Naive thymus-derived CD4-positive, alpha-beta T cell (primary cell): Measurements from ENCODE around the gene GHR. TPM values are rescaled to one million over a fixed set of nuclear protein-coding genes. Genes with fewer than 3 reads are reported as not detected.

Experiments used
- ATAC-seq: fragments of 150-1000 bp; cut with Tn5 transposase; 2 replicates; pipeline ENCODE4 v1.10.0; 2021; ENCODE audit warnings: mild to moderate bottlenecking, moderate library complexity
- CTCF ChIA-PET: fragments of 350-600 bp; sonication (Branson Sonifier 250); formaldehyde crosslinking; loops from one replicate; lab custom pipeline; 2021; ENCODE audit warnings: antibody characterized with exemption; lab: Charles Lee
- POLR2A ChIA-PET: fragments of 350-600 bp; sonication (Branson Sonifier 250); formaldehyde crosslinking; loops from one replicate; lab custom pipeline; 2021; ENCODE audit warnings: antibody characterized with exemption, inconsistent platforms; lab: Charles Lee
- DNase-seq, 9 donors: peaks; one replicate each; pipeline versions ENCODE4 v3.0.0 to v3.0.0-alpha.2; 2020 to 2022; ENCODE audit warnings: mixed read lengths in 1 of 9
- H3K27ac ChIP-seq: one replicate; pipeline ENCODE4 v1.7.0; 2013; ENCODE audit warnings: mild to moderate bottlenecking, low read depth, low read length, moderate library complexity
- H3K27me3 ChIP-seq, 2 donors: one replicate each; pipeline ENCODE4 v1.7.0; 2013; ENCODE audit warnings: low read length in 2 of 2, mild to moderate bottlenecking in 2 of 2, moderate library complexity in 2 of 2; ENCODE audit not compliant: control insufficient read depth in 2 of 2, insufficient read depth in 2 of 2
- H3K36me3 ChIP-seq, 3 experiments: 1 replicate in 2 of 3; 2 replicates in 1 of 3; pipeline ENCODE4 v1.7.0; 2013; ENCODE audit warnings: low read length in 3 of 3, mild to moderate bottlenecking in 3 of 3, moderate library complexity in 1 of 3; ENCODE audit not compliant: insufficient read depth in 3 of 3, control insufficient read depth in 2 of 3
- H3K4me1 ChIP-seq, 2 donors: one replicate each; pipeline ENCODE4 v1.7.0; 2013; ENCODE audit warnings: low read length in 2 of 2, mild to moderate bottlenecking in 2 of 2, moderate library complexity in 1 of 2; ENCODE audit not compliant: control insufficient read depth in 2 of 2, insufficient read depth in 2 of 2
- H3K4me3 ChIP-seq: 2 replicates; pipeline ENCODE4 v1.7.0; 2013; ENCODE audit warnings: mild to moderate bottlenecking, low read length
- H3K9me3 ChIP-seq, 3 experiments: 1 replicate in 2 of 3; 2 replicates in 1 of 3; pipeline ENCODE4 v1.7.0; 2013; ENCODE audit warnings: low read length in 3 of 3; ENCODE audit not compliant: control insufficient read depth in 2 of 3
- H3K27ac Mint-ChIP-seq, 9 donors: one replicate each; pipeline ENCODE4 v1.8.0; 2020 to 2022; ENCODE audit warnings: mixed read lengths in 9 of 9, mild to moderate bottlenecking in 8 of 9, moderate library complexity in 5 of 9, inconsistent platforms in 2 of 9
- H3K27me3 Mint-ChIP-seq, 5 donors: one replicate each; pipeline ENCODE4 v1.8.0; 2021 to 2022; ENCODE audit warnings: mixed read lengths in 5 of 5, mild to moderate bottlenecking in 1 of 5
- H3K36me3 Mint-ChIP-seq, 5 donors: one replicate each; pipeline ENCODE4 v1.8.0; 2020 to 2022; ENCODE audit warnings: mixed read lengths in 5 of 5, mild to moderate bottlenecking in 3 of 5, inconsistent platforms in 1 of 5
- H3K4me1 Mint-ChIP-seq, 7 donors: one replicate each; pipeline ENCODE4 v1.8.0; 2020 to 2022; ENCODE audit warnings: mixed read lengths in 7 of 7, mild to moderate bottlenecking in 3 of 7, inconsistent platforms in 1 of 7
- H3K4me3 Mint-ChIP-seq, 10 donors: one replicate each; pipeline ENCODE4 v1.8.0; 2020 to 2022; ENCODE audit warnings: mild to moderate bottlenecking in 10 of 10, mixed read lengths in 10 of 10, moderate library complexity in 6 of 10, inconsistent platforms in 2 of 10
- H3K9me3 Mint-ChIP-seq, 11 donors: one replicate each; pipeline ENCODE4 v1.8.0; 2020 to 2022; ENCODE audit warnings: mixed read lengths in 11 of 11, mild to moderate bottlenecking in 4 of 11, inconsistent platforms in 1 of 11, moderate library complexity in 1 of 11
- intact Hi-C, 2 donors: fragments of 100-400 bp; cut with micrococcal nuclease; formaldehyde crosslinking; loops; one replicate each; pipeline ENCODE4 v1.15.1; 2023
- polyA plus RNA-seq, 2 donors: library from polyadenylated mRNA; unstranded; fragments of 300-500 nt; fragmentation: Illumina TruSeq; gene quantifications; one replicate each; pipeline ENCODE4 v1.2.3, GENCODE V29; 2021
- total RNA-seq, 6 experiments: library from RNA in 5 of 6; stranded (reverse) in 5 of 6; gene quantifications; 1 replicate in 5 of 6; 2 replicates in 1 of 6; pipeline ENCODE4 v1.2.3 and lab custom pipeline; 2021 to 2026

The GHR gene
- total and polyA plus RNA-seq, 7 experiments from 2014 or later: not detected

GRCh38 chr5:42531611-42532010 is 108.4 kb downstream of the GHR start:
- H3K27me3 Mint-ChIP-seq: no peaks in the 10 kb centered on the region
- no peaks in the 10 kb centered on the region for H3K36me3 ChIP-seq
- H3K9me3 ChIP-seq: no peaks in the 10 kb centered on the region
- H3K4me3 Mint-ChIP-seq: no peak overlapping the region
- no peak for ATAC-seq
- no peaks in the 10 kb centered on the region for H3K27me3 ChIP-seq
- H3K4me1 ChIP-seq: no peaks in the 10 kb centered on the region
- DNase-seq: no peak
- POLR2A ChIA-PET: no interaction called here
- intact Hi-C loops: no loop called here
- no peaks in the 10 kb centered on the region for H3K36me3 Mint-ChIP-seq
- no peak overlapping the region for H3K27ac Mint-ChIP-seq
- H3K4me3 ChIP-seq: no peak overlapping the region
- CTCF ChIA-PET: interaction anchor here (0.7 kb wide), 1 partner anchor 37 kb away, joined by 3 read pairs; no protein-coding TSS in a partner anchor
- H3K9me3 Mint-ChIP-seq: peaks cover 0 to 8% (median 1%) of the 10 kb centered on the region in 11 donors
- no peak overlapping the region for H3K27ac ChIP-seq
- H3K4me1 Mint-ChIP-seq: no peaks in the 10 kb centered on the region

GRCh38 chr5:42542106-42542505 is 118.9 kb downstream of the GHR start:
- Histone ChIP-seq H3K4me3 (no peak overlapping the region), H3K36me3 (no peaks in the 10 kb centered on the region), H3K27ac (no peak overlapping the region), H3K9me3 (peaks cover 0 to 11% (median 0%) of the 10 kb centered on the region in 3 experiments), H3K4me1 (no peaks in the 10 kb centered on the region), H3K27me3 (no peaks in the 10 kb centered on the region)
- no peak for DNase-seq
- H3K9me3 Mint-ChIP-seq: peaks cover 2 to 33% (median 12%) of the 10 kb centered on the region in 11 donors
- ChIA-PET POLR2A (interaction anchor here (0.6 kb wide), 1 partner anchor 91 kb away, joined by 4 read pairs; no protein-coding TSS in a partner anchor), CTCF (no interaction called here)
- no peak overlapping the region for H3K4me3 Mint-ChIP-seq
- H3K27me3 Mint-ChIP-seq: peaks cover 0 to 31% (median 26%) of the 10 kb centered on the region in 5 donors
- intact Hi-C loops: no loop called here
- H3K27ac Mint-ChIP-seq: no peak overlapping the region
- no peaks in the 10 kb centered on the region for H3K4me1 Mint-ChIP-seq
- peaks cover 0 to 4% (median 0%) of the 10 kb centered on the region in 5 donors for H3K36me3 Mint-ChIP-seq
- ATAC-seq: no peak

GRCh38 chr5:42543774-42544173 is 120.5 kb downstream of the GHR start:
- Mint-ChIP-seq H3K4me1 (no peaks in the 10 kb centered on the region), H3K4me3 (no peak overlapping the region), H3K36me3 (peaks cover 0 to 4% (median 0%) of the 10 kb centered on the region in 5 donors), H3K9me3 (peaks cover 2 to 31% (median 12%) of the 10 kb centered on the region in 11 donors), H3K27me3 (peaks cover 0 to 23% (median 22%) of the 10 kb centered on the region in 5 donors), H3K27ac (no peak overlapping the region)
- POLR2A ChIA-PET: no interaction called here
- H3K27ac ChIP-seq: no peak overlapping the region
- H3K4me1 ChIP-seq: no peaks in the 10 kb centered on the region
- H3K9me3 ChIP-seq: peaks cover 0 to 11% (median 0%) of the 10 kb centered on the region in 3 experiments
- H3K36me3 ChIP-seq: no peaks in the 10 kb centered on the region
- no peaks in the 10 kb centered on the region for H3K27me3 ChIP-seq
- no peak for DNase-seq
- CTCF ChIA-PET: no interaction called here
- intact Hi-C loops: no loop called here
- H3K4me3 ChIP-seq: no peak overlapping the region
- no peak for ATAC-seq

- Histone ChIP-seq H3K27ac (no peak overlapping the region), H3K4me3 (no peak overlapping the region), H3K27me3 (no peaks in the 10 kb centered on the region), H3K36me3 (no peaks in the 10 kb centered on the region), H3K9me3 (peaks cover 0 to 9% (median 0%) of the 10 kb centered on the region in 3 experiments), H3K4me1 (no peaks in the 10 kb centered on the region)
- no peak for DNase-seq
- Mint-ChIP-seq H3K9me3 (peaks cover 0 to 22% (median 11%) of the 10 kb centered on the region in 11 donors), H3K27me3 (peaks cover 0 to 24% (median 17%) of the 10 kb centered on the region in 5 donors), H3K4me3 (no peak overlapping the region), H3K4me1 (no peaks in the 10 kb centered on the region), H3K36me3 (peaks cover 0 to 4% (median 0%) of the 10 kb centered on the region in 5 donors), H3K27ac (no peak overlapping the region)
- ChIA-PET CTCF (no interaction called here), POLR2A (no interaction called here)
- no peak for ATAC-seq
- intact Hi-C loops: no loop called here
Observed at GRCh38 chr5:42545038-42545437, 121.8 kb downstream of the GHR start.

- ChIA-PET POLR2A (no interaction called here), CTCF (no interaction called here)
- no peak overlapping the region for H3K4me3 Mint-ChIP-seq
- peaks cover 0 to 21% (median under 1%) of the 10 kb centered on the region in 5 donors for H3K27me3 Mint-ChIP-seq
- no peaks in the 10 kb centered on the region for H3K27me3 ChIP-seq
- H3K27ac ChIP-seq: no peak overlapping the region
- no peak for DNase-seq
- H3K9me3 ChIP-seq: no peaks in the 10 kb centered on the region
- no peaks in the 10 kb centered on the region for H3K36me3 Mint-ChIP-seq
- no peak for ATAC-seq
- peaks cover 0 to 1% (median 0%) of the 10 kb centered on the region in 11 donors for H3K9me3 Mint-ChIP-seq
- H3K4me1 ChIP-seq: no peaks in the 10 kb centered on the region
- intact Hi-C loops: no loop called here
- H3K36me3 ChIP-seq: no peaks in the 10 kb centered on the region
- H3K27ac Mint-ChIP-seq: no peak overlapping the region
- H3K4me1 Mint-ChIP-seq: no peaks in the 10 kb centered on the region
- no peak overlapping the region for H3K4me3 ChIP-seq
Observed at GRCh38 chr5:42547141-42547540, 123.9 kb downstream of the GHR start.

GRCh38 chr5:42547894-42548293 is 124.7 kb downstream of the GHR start:
- DNase-seq (no peak), ATAC-seq (no peak)
- intact Hi-C loops: no loop called here
- Histone ChIP-seq H3K27me3 (no peaks in the 10 kb centered on the region), H3K36me3 (no peaks in the 10 kb centered on the region), H3K4me3 (no peak overlapping the region), H3K9me3 (no peaks in the 10 kb centered on the region), H3K27ac (no peak overlapping the region), H3K4me1 (no peaks in the 10 kb centered on the region)
- H3K4me3 Mint-ChIP-seq: no peak overlapping the region
- H3K4me1 Mint-ChIP-seq: no peaks in the 10 kb centered on the region
- peaks cover 0 to 18% (median 0%) of the 10 kb centered on the region in 5 donors for H3K27me3 Mint-ChIP-seq
- no peak overlapping the region for H3K27ac Mint-ChIP-seq
- H3K9me3 Mint-ChIP-seq: no peaks in the 10 kb centered on the region
- CTCF ChIA-PET: no interaction called here
- POLR2A ChIA-PET: no interaction called here
- no peaks in the 10 kb centered on the region for H3K36me3 Mint-ChIP-seq

GRCh38 chr5:42552597-42552996 is 129.4 kb downstream of the GHR start:
- DNase-seq: no peak
- Mint-ChIP-seq H3K36me3 (no peaks in the 10 kb centered on the region), H3K27ac (no peak overlapping the region), H3K9me3 (no peaks in the 10 kb centered on the region), H3K27me3 (peaks cover 0 to 19% (median 3%) of the 10 kb centered on the region in 5 donors), H3K4me1 (no peaks in the 10 kb centered on the region), H3K4me3 (no peak overlapping the region)
- Histone ChIP-seq H3K27ac (no peak overlapping the region), H3K9me3 (no peaks in the 10 kb centered on the region), H3K4me1 (no peaks in the 10 kb centered on the region), H3K27me3 (no peaks in the 10 kb centered on the region), H3K36me3 (no peaks in the 10 kb centered on the region), H3K4me3 (no peak overlapping the region)
- ATAC-seq: no peak
- intact Hi-C loops: no loop called here
- ChIA-PET CTCF (no interaction called here), POLR2A (no interaction called here)
